GM21390 (cell line): ENCODE data around the gene ADD3.
A peak's percentile ranks its signal among the peaks of the same experiment; 100 is the strongest.

Source experiments
- ATAC-seq: cut with Tn5 transposase; IDR thresholded peaks from one replicate; pipeline ENCODE4 v1.9.1; 2021; ENCODE audit not compliant: unreplicated experiment

The ADD3 gene

DNA sequence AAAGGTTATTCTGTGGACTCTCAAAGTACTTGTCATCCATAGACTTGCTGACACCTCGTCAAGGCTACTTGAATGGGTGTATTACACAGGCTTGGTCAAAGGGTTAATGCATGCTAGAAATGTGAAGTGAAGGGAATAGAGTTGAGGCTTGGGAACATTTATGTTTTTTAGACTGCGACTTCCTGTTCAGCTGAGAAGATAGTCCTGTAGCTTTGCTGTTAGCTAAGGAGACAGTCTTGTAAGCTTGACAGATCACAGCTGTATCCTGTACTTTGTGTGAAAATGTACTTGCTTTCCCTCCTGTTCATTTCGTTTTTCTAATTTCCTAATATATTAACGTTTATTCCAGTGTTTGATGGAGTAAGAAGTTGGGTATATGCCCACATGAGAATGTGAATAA lies 52.1 kb downstream of the ADD3 start:
- ATAC-seq: peak; percentile 47

DNA sequence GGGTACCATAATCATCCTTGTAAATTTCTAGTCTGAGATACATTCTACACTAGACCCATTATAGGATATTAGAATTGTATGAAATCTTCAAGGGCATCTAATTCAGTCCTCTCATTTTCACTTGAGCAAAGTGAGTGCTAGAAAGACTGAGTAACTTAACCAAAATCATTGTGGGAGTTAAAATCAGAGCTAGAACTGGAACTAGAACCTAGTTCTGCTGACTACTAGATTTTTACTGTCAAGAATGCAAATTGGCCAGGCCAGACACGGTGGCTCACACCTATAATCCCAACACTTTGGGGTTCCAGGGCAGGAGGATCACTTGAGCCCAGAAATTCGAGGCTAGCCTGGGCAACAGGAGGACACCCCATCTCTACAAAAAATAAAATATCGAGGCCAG lies 53.9 kb downstream of the ADD3 start:
- ATAC-seq: no peak

DNA sequence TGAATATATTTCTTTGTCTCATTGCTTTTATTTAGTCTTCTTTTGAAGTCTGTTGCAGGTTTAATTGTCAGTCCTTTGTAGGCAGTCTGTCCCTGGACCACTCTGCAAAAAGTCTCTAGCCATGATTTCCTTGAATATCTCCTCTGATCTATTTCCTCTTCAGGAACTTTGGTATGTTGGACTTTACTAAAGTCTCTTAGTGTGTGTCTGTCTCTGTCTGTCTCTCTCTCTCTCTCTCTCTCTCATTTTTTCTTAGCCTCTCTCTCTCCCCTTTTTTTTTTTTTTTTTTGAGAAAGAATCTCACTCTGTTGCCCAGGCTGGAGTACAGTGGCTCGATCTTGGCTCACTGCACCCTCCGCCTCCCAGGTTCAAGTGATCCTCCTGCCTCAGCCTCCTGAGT lies 57.5 kb downstream of the ADD3 start:
- ATAC-seq: no peak

DNA sequence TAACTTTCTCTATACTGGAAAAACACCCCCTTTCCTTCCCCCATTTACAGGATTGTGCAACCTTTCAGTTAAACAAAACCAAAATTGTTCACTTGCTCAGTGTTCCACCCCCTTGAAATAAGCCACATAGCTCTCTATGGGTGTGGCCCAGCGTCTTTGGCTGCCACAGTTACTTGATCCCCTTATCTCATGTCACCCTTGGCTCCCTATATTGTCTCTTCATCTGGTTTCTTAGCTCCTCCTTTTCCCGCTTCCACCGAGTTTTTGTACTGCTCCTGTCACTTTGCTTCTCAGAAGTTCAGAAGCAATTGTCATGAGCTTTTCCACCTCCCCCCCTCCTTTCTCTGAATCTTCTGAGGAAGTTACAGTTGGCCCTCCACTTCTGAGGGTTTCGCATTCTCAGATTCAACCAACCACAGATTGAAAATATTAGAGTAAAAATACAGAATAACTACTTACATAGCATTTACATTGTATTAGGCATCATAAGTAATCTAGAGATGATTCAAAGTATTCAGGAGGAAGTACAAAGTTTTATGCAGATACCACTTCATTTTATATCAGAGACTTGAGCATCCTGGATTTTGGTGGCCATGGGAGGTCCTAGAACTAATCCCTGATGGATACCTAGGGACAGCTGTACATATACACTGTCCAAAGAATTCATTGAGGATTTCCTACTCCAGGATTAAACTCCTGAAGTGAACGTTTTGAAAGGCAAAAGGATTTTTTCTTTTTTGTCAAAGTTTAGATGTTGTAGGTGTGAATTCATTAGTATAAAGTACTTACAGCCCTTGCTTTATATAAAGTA lies 60.4 kb downstream of the ADD3 start:
- ATAC-seq: peak; percentile 59

DNA sequence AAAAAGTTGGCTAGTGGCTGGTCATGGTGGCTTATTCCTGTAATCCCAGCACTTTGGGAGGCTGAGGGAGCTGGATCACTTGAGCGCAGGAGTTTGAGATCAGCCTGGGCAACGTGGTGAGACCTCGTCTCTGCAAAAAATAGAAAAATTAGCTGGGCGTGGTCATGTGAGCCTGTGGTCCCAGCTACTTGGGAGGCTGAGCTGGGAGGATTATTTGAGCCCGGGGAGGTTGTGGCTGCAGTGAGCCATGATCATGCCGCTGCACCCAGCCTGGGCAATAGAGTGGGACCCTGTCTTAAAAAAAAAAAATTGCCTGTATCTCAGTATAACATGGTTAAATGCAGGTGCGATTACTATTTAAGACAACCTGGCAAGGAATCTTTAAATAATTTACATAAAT lies 61.0 kb downstream of the ADD3 start:
- no peak for ATAC-seq

DNA sequence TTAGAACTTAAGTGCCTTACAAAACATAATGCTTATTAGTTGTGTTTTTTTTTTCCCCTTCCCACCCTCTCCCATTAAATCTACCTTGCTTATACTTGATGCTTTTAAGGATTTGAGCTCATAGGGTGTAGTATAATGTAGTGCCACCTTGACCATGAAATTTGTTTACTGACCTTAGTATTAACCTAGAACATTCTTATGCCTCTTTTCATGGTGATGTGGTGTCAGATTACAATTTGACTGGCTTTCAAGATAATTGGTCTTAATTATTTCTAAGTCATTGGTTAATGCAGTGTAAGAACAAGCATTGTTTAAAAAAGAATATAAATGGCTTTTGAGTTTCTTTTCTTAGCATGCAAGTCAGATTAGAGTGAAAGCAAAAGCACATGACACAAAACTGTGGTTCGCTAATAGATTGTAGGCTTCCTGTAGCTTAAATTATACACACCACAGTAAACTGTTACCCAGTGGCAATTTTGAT lies 61.8 kb downstream of the ADD3 start:
- peak; percentile 59 for ATAC-seq

DNA sequence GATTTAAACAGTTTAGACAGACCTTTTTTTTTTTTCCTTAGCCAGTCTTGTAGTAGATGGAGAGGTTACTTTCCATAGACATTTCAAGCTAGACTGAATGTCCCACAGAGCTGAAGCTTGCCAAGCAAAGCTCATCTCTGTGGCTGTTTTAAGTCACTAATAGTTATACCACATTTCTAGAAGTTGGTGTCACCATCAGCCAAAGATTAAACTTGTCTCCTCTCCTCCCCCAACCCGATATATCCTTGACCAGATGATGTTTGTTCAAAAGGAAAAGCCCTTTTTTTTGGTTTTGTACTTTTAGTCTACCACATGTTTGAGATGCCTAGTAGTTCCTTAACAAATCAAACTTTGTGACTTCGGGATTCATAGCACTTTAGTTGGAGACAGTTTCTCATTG lies 66.1 kb downstream of the ADD3 start:
- ATAC-seq: no peak

DNA sequence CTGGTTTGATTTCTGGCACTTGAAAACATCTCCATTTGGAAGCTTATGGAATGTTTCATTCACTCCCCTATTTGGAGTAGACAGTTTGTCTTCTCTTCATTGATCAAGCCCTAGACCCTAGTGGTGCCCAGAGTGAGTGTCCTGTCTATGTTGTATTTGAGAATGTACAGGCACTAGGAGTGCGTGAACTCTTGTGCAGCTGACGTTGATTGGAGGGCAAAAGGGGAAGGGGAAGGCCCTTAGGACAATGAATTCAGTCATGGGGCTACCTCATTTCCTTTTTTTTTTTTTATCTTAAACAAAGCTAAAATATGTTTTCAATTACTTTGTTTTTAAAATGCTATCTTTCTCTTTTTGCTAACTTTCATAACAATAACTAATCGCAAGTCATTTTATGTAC lies 66.5 kb downstream of the ADD3 start:
- ATAC-seq: no peak

DNA sequence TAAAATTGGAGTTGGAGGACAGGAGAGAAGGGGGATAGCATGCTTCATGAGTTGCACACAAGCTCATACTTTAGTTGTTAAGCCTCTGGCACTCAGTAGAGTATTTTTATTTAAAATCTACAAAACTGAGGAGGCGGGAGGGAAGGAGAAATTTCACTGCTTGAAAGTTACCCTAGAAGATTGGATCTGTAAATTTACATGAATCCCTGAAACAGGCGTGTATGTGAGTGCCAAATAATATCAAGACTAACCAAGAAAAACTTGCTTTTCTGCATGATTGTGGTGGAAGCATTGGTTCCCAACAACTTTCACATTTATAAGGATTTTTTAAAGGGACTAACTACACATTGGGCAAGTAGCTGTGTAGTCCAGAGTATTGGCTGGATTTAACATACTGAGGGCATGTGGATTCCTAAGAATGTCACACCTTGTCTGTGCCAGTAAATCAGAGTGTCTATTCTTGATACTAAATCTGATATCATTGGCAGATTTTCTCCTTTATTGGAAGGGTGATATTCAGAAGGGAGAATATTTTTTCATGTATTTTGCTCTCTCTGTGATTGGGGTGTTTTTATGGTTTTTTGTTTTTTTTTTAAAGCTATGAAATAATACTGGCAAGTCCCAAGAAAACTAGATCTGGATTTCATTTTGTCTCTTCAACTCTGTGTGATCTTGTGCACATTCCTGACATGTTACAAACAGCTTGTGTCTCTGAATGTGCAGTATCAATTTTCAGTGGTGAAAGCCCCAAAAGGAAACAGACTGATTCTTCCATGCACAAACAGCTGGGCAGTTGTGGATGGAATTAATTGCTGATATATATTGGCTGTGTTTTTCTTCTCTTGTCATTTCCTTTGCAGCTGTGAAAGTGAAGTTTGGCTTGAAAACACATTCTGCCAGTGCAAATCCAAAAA lies 67.2 kb downstream of the ADD3 start:
- no peak for ATAC-seq

DNA sequence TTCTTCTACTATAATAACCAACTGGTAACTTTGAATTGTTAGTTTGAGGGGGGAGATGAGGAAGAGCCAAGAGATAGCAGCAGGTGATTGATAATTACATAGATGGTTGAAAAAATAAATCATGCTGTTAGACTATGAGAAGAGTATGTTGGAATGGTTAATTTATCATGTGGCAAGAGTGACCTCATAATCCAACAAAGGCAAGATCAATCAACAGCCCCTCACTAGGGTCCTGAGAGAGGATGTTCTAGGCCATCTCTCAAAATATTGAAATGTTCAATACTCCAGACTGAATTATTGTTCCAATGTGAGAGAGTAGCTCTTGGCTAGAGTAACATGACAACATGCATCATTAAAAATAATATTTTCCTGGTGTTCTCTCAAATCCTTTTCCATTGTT lies 67.9 kb downstream of the ADD3 start:
- no peak for ATAC-seq

DNA sequence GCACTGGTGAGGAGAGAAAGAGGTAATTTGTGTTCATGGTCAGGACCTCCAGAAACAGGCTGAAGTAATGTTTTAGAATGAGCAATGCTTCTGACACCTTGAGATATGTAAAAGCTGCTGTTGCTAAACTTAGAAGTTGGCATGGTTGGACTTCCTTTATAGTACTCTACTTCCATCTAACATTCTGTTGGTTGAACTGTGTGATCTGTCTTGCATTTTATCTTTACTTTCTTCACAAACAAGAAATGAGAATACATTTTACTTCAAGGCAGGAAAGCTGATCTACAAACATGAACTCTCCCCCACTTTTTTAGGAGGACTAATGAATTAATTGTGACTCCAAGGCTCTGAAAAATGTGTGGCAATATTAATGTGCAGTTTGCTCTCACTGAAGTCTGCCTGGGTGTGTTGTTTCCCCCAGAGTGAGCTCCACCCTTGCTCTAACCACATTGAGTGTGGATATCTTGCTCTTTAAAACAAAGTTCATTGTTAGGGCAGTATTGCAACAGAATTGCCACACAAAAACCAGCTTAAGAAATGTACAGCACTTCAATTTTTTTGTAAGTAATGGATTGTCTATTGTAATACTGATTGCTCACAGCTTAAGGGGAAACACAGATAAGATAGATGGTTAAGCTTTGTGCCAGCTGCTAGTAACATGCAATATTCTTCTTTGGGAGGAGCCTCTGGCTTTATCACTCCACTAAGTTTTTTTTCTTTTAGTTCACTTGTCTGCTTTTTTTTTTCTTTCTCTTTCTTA lies 69.0 kb downstream of the ADD3 start:
- peak; percentile 81 for ATAC-seq

DNA sequence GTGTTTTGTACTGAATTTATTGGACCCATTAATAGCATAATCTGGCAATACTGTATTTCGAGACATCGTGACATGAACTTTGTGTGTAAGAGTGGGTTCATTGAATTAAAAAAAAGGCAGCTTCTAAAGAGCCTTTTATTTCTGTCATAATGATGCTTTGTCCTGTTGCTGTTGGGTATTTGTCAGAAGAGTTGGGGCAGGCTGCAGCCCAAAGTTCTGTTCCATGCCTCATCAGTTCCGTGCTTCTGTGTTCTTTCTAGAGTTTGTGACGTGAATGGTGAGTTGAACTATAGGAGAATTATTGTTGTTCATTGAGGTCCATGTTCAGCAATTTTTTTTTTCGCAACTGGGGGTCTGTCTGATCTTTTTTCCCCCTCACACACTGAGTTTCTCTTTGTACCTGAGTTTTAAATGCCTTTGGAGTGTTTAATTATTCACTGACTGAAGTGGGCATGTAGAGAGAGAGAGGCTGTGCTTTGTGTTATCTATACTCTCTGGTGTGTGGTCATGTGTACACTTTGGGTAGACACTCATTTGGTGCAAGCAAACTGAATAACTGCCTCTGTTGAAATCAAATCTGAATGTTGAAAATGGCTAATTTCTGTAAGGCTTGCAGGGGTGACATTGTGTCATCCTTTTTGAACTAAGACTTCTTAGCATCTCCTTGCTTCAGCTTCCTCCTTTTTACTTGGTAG lies 69.8 kb downstream of the ADD3 start:
- no peak for ATAC-seq

DNA sequence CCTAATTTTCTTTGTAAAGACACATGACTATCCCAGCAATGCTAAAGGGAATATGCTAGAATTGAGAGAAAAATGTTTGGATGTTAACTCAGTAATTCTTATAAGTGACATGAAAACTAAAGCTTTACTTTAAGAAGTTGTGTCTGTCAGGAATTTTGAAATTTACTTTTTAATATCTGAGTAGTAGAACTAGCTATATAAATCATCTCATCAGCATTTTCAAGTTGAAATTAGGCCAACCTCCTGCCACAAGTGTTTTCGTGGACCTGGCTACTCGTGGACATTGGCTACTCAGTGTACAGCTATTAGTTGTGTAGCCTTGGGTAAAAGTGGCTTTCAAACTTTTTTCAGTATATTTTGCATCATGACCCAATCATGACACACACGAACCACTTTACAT lies 70.5 kb downstream of the ADD3 start:
- ATAC-seq: no peak

DNA sequence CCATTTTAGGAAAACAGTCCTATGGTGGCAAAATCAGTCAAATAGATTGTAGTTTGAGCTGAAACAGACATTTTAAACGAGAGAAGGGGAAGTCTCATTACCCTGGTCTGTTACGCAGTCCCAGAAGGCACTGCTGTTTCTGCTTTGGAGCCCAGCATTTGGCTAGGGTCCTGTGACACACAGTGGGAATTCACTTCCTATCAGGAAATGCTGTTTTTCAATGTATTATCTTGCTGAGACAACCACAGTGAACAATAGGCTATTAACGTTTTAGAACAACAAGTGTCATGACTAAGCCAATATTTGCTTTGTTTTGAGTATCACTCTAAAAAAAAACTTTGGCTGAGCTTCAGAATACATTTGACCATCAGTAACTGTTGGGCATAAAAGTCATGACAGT lies 74.1 kb downstream of the ADD3 start:
- ATAC-seq: no peak

DNA sequence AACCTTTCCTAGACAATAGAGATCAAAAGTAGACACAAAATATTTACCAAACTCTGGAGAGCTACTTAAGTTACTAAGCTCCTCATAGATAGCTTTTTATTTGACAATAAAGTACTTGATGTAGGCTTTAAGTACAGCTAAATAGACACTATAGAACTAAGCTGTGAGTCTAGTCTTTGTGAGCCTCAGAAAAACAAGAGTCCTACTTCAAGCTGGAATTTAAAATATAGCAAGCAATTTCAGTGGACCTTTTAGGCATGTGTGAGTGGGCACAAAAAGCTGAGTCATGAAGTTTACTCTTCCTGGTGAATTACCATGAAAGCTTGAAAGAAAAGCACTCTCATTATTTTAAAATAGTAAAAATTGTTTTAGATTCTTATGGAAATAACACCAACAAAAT lies 76.1 kb downstream of the ADD3 start:
- no peak for ATAC-seq

DNA sequence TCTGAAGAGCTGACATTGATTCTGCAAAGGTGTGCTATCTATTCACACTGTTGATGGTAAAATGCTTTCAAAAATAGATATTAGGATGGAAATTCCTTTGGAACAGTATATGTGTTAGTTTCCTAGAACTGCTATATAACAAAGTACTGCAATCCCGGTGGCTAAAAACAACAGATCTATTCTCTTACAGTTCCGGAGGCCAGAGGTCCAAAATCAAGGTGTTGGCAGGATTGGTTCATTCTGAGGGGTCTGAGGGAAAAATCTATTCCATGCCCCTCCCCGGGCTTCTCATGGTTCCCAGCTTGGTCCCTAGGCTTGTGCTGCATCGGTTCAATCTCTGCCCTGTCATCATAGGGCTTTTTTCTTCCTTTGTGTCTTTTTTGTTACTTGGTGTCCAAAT lies 79.9 kb downstream of the ADD3 start:
- ATAC-seq: no peak

DNA sequence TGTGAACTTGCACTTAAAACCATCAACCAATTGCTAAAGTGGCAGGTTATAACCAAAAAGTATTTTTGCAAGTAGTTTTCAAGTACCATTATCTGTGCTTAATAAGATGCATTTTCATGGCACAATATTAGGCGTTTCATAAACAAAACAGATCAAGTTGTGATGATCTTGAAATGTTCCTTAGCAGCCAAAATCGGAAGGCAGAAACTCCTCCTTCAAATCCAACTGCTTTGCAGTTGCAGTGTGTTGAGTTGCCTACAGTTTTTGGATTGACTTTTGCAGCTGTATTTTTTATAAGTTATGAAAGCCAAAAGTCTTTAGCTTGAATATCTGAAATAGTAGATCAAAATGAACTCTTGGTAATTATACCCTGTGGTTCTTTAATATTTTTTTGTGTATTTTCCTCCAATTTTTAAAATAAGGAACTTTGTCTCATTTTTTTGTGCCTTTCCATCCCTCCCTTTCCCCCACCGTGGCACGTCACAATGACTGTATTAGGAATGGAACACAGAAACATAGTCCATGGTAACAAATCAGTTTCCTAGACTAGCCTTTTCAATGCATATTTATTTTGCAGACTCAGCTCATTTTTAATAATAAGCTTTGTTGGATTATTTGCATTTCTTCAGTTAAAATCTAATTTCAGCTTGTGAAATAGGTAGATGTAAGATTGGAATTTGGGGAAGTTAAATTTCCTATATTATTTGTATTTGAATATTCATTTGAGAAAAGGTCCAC lies 80.8 kb downstream of the ADD3 start:
- ATAC-seq: no peak

DNA sequence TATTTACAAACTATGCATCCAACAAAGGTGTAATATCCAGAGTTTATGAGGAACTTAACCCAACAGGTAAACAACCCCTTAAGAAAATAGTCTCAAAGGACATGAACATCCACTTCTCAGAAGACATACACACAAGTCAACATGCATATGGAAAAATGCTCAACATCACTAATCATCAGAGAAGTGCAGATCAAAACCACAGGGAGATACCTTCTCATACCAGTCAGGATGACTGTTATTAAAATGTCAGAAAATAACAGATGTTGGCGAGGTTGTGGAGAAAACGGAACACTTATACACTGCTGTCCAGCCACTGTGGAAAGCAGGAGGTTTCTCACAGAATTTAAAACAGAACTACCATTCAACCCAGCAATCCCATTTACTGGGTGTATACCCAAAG lies 84.0 kb downstream of the ADD3 start:
- no peak for ATAC-seq

DNA sequence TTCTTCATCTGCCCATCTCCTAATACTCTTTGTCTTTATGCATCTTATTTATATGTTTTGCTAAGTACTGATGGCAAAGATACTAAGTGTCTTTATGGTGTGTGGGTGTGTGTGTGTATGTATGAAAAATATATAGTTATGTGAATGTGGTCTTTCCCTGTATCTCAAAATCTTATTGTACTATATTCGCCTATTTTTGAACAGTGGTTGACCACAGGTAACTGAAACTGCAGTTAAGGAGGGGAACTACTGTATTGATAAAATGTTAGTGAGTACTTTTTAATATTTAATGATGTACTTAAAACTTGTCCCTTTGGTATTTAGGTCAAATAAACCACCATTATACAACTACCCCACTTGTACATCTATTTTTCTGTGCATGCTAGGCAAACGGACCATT lies 85.9 kb downstream of the ADD3 start:
- ATAC-seq: no peak

DNA sequence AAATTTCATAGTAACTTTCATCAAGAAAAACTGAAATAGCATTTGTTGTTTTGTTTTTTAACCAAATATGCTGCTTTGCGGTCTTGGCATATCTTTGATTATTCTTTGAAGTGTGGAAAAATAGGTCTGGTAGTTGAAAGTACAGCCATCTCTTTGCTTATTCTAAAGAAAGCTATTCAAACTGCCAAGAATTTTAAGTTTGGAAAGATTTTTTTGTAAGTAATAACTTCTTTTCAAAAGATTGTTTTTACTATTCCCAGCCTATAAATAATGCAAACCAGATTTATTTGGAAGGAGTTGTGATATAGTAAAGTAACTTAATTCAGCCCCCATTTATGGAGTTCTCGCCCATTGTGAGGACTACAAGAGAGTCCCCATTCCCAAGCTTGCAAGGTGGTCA lies 87.0 kb downstream of the ADD3 start:
- no peak for ATAC-seq
